NCI-H2081 (cell line): Measurements from ENCODE around the gene KRTAP27-1.

Experiments used
- DNase-seq, 2 experiments: peaks; one replicate each; lab custom pipeline; 2025; lab: John Stamatoyannopoulos, UW

Gene KRTAP27-1

GRCh38 chr21:30289215-30289614 lies 48.3 kb downstream of the KRTAP27-1 start, which contains the start of gene KRTAP25-1:
Gene KRTAP25-1 (minus strand): TSS chr21:30289514. CDS start chr21:30289490, 24 bp downstream.
- DNase-seq, result no peak
